ENCODE results near the gene CDK15. TPM values are rescaled to one million over a fixed set of nuclear protein-coding genes. Genes with fewer than 3 reads are reported as not detected.

Gene CDK15
- total RNA-seq, 4 donors from 2014 or later: 0.07 to 1.8 (median 1.4) TPM

GRCh38 chr2:201913201-201913600, 106.9 kb downstream of the CDK15 start:
- TF ChIP-seq CTCF (IDR thresholded peaks at IDR 0.05) (no peak), POLR2A (IDR thresholded peaks at IDR 0.05) (no peak), EP300 (IDR thresholded peaks at IDR 0.05) (no peak), POLR2AphosphoS5 (IDR thresholded peaks at IDR 0.05) (no peak)
- Histone ChIP-seq H3K9me3 (no peaks in the 10 kb centered on the region), H3K27me3 (no peaks in the 10 kb centered on the region), H3K27ac (no peak overlapping the region), H3K4me1 (peaks cover 2 to 9% (median 3%) of the 10 kb centered on the region in 3 donors), H3K36me3 (no peaks in the 10 kb centered on the region), H3K4me3 (no peak overlapping the region)
- 45 to 80% methylated on average over 1 to 4 of the region's 4 CpGs for WGBS, 2 donors (ENCODE audit: low coverage in 1 of 2)
- ATAC-seq: no peak

- H3K36me3 ChIP-seq: no peaks in the 10 kb centered on the region
- H3K27me3 ChIP-seq: no peaks in the 10 kb centered on the region
- no peak overlapping the region for H3K27ac ChIP-seq
- no peak for TF ChIP-seq EP300 (IDR thresholded peaks at IDR 0.05)
- TF ChIP-seq CTCF (IDR thresholded peaks at IDR 0.05): no peak
- no peak for TF ChIP-seq POLR2AphosphoS5 (IDR thresholded peaks at IDR 0.05)
- no peak for TF ChIP-seq POLR2A (IDR thresholded peaks at IDR 0.05)
- no peaks in the 10 kb centered on the region for H3K4me1 ChIP-seq
- H3K9me3 ChIP-seq: no peaks in the 10 kb centered on the region
- 88 to 91% methylated on average over 3 of the region's 3 CpGs for WGBS, 2 donors (ENCODE audit: low coverage in 1 of 2)
- no peak overlapping the region for H3K4me3 ChIP-seq
- ATAC-seq: no peak
Measured at GRCh38 chr2:201915446-201915845, 109.1 kb downstream of the CDK15 start.

- H3K4me1 ChIP-seq: no peaks in the 10 kb centered on the region
- H3K36me3 ChIP-seq: no peaks in the 10 kb centered on the region
- H3K9me3 ChIP-seq: no peaks in the 10 kb centered on the region
- H3K4me3 ChIP-seq: no peak overlapping the region
- ATAC-seq: no peak
- H3K27me3 ChIP-seq: no peaks in the 10 kb centered on the region
- no peak overlapping the region for H3K27ac ChIP-seq
- TF ChIP-seq POLR2AphosphoS5 (IDR thresholded peaks at IDR 0.05): no peak
- TF ChIP-seq POLR2A (IDR thresholded peaks at IDR 0.05): no peak
- TF ChIP-seq CTCF (IDR thresholded peaks at IDR 0.05): no peak
- no CpG with 5 or more reads among the region's 4 CpGs for WGBS, 2 donors (ENCODE audit: low coverage in 1 of 2)
Measured at GRCh38 chr2:201916565-201916964, 110.2 kb downstream of the CDK15 start.

- H3K27me3 ChIP-seq: no peaks in the 10 kb centered on the region
Measured at GRCh38 chr2:201918616-201919307, 112.4 kb downstream of the CDK15 start.

More at GRCh38 chr2:201918616-201919307, 112.4 kb downstream of the CDK15 start:
- Histone ChIP-seq H3K36me3 (no peaks in the 10 kb centered on the region), H3K4me3 (no peak overlapping the region), H3K27ac (no peak overlapping the region), H3K9me3 (no peaks in the 10 kb centered on the region), H3K4me1 (no peaks in the 10 kb centered on the region)
- ATAC-seq: no peak
- 35 to 77% methylated on average over 2 to 7 of the region's 10 CpGs for WGBS, 2 donors (ENCODE audit: low coverage in 1 of 2)
- TF ChIP-seq POLR2AphosphoS5 (IDR thresholded peaks at IDR 0.05) (no peak), POLR2A (IDR thresholded peaks at IDR 0.05) (no peak), CTCF (IDR thresholded peaks at IDR 0.05) (no peak), EP300 (IDR thresholded peaks at IDR 0.05) (no peak)

Data from gastroesophageal sphincter (tissue), 4 donors.